C1 segment of cervical spinal cord (tissue), 14 donors: ENCODE data around the gene CR1.
"Not testable (repeated sequence)": the region's sequence is repeated elsewhere in the genome, so short reads cannot be mapped to it uniquely, and the experiment has no call there.

Source experiments
- DNase-seq, 14 donors: peaks; one replicate each; lab custom pipeline; 2025; lab: John Stamatoyannopoulos, UW

The CR1 gene

GRCh38 chr1:207581496-207582153 lies 85.7 kb downstream of the CR1 start:
- peak in 1 of 14 donors; percentile 12 for DNase-seq

- DNase-seq: not testable (repeated sequence)
Observed at GRCh38 chr1:207589506-207589905, 93.5 kb downstream of the CR1 start.

GRCh38 chr1:207591205-207591604 lies 95.2 kb downstream of the CR1 start:
- not testable (repeated sequence) for DNase-seq

- DNase-seq: not testable (repeated sequence)
Observed at GRCh38 chr1:207594095-207594494, 98.1 kb downstream of the CR1 start.

GRCh38 chr1:207603777-207604176 lies 107.8 kb downstream of the CR1 start:
- no peak for DNase-seq

GRCh38 chr1:207605444-207606361 lies 109.7 kb downstream of the CR1 start:
- no peak for DNase-seq

GRCh38 chr1:207606362-207606755 lies 110.4 kb downstream of the CR1 start:
- no peak for DNase-seq

- no peak for DNase-seq
Observed at GRCh38 chr1:207612762-207613161, 116.8 kb downstream of the CR1 start.

- peak in 7 of 14 donors; percentile 0 to 34 (median 9) for DNase-seq
Observed at GRCh38 chr1:207619871-207620542, 124.0 kb downstream of the CR1 start.

GRCh38 chr1:207620543-207620893 lies 124.6 kb downstream of the CR1 start:
- no peak for DNase-seq

- DNase-seq: not testable (repeated sequence)
Observed at GRCh38 chr1:207625504-207626071, 129.6 kb downstream of the CR1 start.

GRCh38 chr1:207626972-207627337 lies 131.0 kb downstream of the CR1 start:
- no peak for DNase-seq

GRCh38 chr1:207627496-207627895 lies 131.5 kb downstream of the CR1 start:
- DNase-seq: no peak

- DNase-seq: no peak
Observed at GRCh38 chr1:207628776-207629175, 132.8 kb downstream of the CR1 start.

- DNase-seq: no peak
Observed at GRCh38 chr1:207631137-207631536, 135.2 kb downstream of the CR1 start.

GRCh38 chr1:207633226-207633625 lies 137.3 kb downstream of the CR1 start:
- DNase-seq: no peak

GRCh38 chr1:207633699-207634289 lies 137.8 kb downstream of the CR1 start:
- not testable (repeated sequence) for DNase-seq

- DNase-seq: not testable (repeated sequence)
Observed at GRCh38 chr1:207634293-207634692, 138.3 kb downstream of the CR1 start.

GRCh38 chr1:207635569-207636186 lies 139.7 kb downstream of the CR1 start:
- not testable (repeated sequence) for DNase-seq

GRCh38 chr1:207638487-207639145 lies 142.7 kb downstream of the CR1 start:
- DNase-seq: peak in 8 of 14 donors; percentile 2 to 40 (median 22)

- DNase-seq: not testable (repeated sequence)
Observed at GRCh38 chr1:207639362-207639761, 143.4 kb downstream of the CR1 start.
